Peyer's patch (tissue), 4 donors: ENCODE results near the gene GNPTG. TPM values are rescaled to one million over a fixed set of nuclear protein-coding genes. Genes with fewer than 3 reads are reported as not detected.

ENCODE experiments used
- DNase-seq, 3 donors: peaks; one replicate each; pipeline ENCODE4 v3.0.0-alpha.2; 2017 to 2019
- H3K27ac ChIP-seq, 4 donors: fragments of 200-600 bp; sonication (generic); one replicate each; pipeline ENCODE4 v1.5.1; 2016 to 2019
- H3K27me3 ChIP-seq, 2 donors: fragments of 200-600 bp; sonication (generic); one replicate each; pipeline ENCODE4 v1.5.1; 2019
- H3K36me3 ChIP-seq, 3 donors: fragments of 200-600 bp; sonication (generic); one replicate each; pipeline ENCODE4 v1.5.1; 2016 to 2019
- H3K4me1 ChIP-seq, 4 donors: fragments of 200-600 bp; sonication (generic); one replicate each; pipeline ENCODE4 v1.5.1; 2016 to 2019
- H3K4me3 ChIP-seq, 4 donors: fragments of 200-600 bp; sonication (generic); 1 replicate in 3 of 4; 2 replicates in 1 of 4; pipeline ENCODE4 v1.5.1; 2016 to 2019; ENCODE audit warnings: mild to moderate bottlenecking in 1 of 4
- H3K9me3 ChIP-seq, 4 donors: fragments of 200-600 bp; sonication (generic); one replicate each; pipeline ENCODE4 v1.5.1; 2016 to 2019; ENCODE audit warnings: mild to moderate bottlenecking in 1 of 4
- CTCF ChIP-seq, 6 experiments: fragments of 450-650 bp in 4 of 6; fragments of 200-600 bp in 2 of 6; sonication (generic) in 1 of 6; IDR thresholded peaks; one replicate each; pipeline ENCODE4 v1.5.1; 2017 to 2019; ENCODE audit warnings: antibody characterized with exemption in 6 of 6, mild to moderate bottlenecking in 3 of 6, moderate library complexity in 1 of 6
- POLR2A ChIP-seq, 2 donors: fragments of 450-650 bp; IDR thresholded peaks; one replicate each; pipeline ENCODE4 v1.5.1; 2017; ENCODE audit warnings: antibody characterized with exemption in 2 of 2, mild to moderate bottlenecking in 2 of 2, moderate library complexity in 2 of 2
- total RNA-seq, 4 donors: library from RNA; depleted of rRNA; stranded (reverse); fragments of >200 nt; gene quantifications; one replicate each; pipeline ENCODE4 v1.1.0, GENCODE V29; 2016

GNPTG gene
- total RNA-seq, 4 donors from 2014 or later: 51.1 to 83.3 (median 65.0) TPM

GRCh38 chr16:1348441-1348840, 3.3 kb upstream of the GNPTG start:
- TF ChIP-seq POLR2A (IDR thresholded peaks at IDR 0.05) (no peak), CTCF (IDR thresholded peaks at IDR 0.05) (no peak)
- H3K27ac ChIP-seq: no peak overlapping the region
- H3K4me3 ChIP-seq: no peak overlapping the region
- peaks cover 0 to 34% (median 0%) of the 10 kb centered on the region in 3 donors for H3K36me3 ChIP-seq
- no peaks in the 10 kb centered on the region for H3K9me3 ChIP-seq
- no peaks in the 10 kb centered on the region for H3K27me3 ChIP-seq
- peaks cover 0 to 34% (median 19%) of the 10 kb centered on the region in 4 donors for H3K4me1 ChIP-seq
- DNase-seq: no peak

GRCh38 chr16:1348926-1349325, 2.8 kb upstream of the GNPTG start:
- no peak overlapping the region for H3K27ac ChIP-seq
- peaks cover 0 to 34% (median 0%) of the 10 kb centered on the region in 3 donors for H3K36me3 ChIP-seq
- TF ChIP-seq CTCF (IDR thresholded peaks at IDR 0.05) (no peak), POLR2A (IDR thresholded peaks at IDR 0.05) (no peak)
- H3K9me3 ChIP-seq: no peaks in the 10 kb centered on the region
- H3K4me3 ChIP-seq: no peak overlapping the region
- H3K4me1 ChIP-seq: peaks cover 0 to 29% (median 17%) of the 10 kb centered on the region in 4 donors
- DNase-seq: no peak
- no peaks in the 10 kb centered on the region for H3K27me3 ChIP-seq

- no peak for DNase-seq
- Histone ChIP-seq H3K36me3 (peaks cover 0 to 34% (median 0%) of the 10 kb centered on the region in 3 donors), H3K27me3 (no peaks in the 10 kb centered on the region), H3K27ac (no peak overlapping the region), H3K4me3 (no peak overlapping the region), H3K9me3 (no peaks in the 10 kb centered on the region), H3K4me1 (peaks cover 0 to 27% (median 15%) of the 10 kb centered on the region in 4 donors)
- TF ChIP-seq POLR2A (IDR thresholded peaks at IDR 0.05) (no peak), CTCF (IDR thresholded peaks at IDR 0.05) (no peak)
These were observed 2.4 kb upstream of the GNPTG start for GRCh38 chr16:1349351-1349750.

- H3K9me3 ChIP-seq: no peaks in the 10 kb centered on the region
These were observed 1.8 kb upstream of the GNPTG start for GRCh38 chr16:1349951-1350350.

GRCh38 chr16:1350691-1351090, 1.0 kb upstream of the GNPTG start:
- Histone ChIP-seq H3K27ac (peak overlapping the region in 2 of 4 donors; percentile 79 to 80), H3K27me3 (no peaks in the 10 kb centered on the region), H3K4me3 (peak overlapping the region; percentile 94 to 98 (median 94))

More at GRCh38 chr16:1349951-1350350, 1.8 kb upstream of the GNPTG start:
- no peak overlapping the region for H3K27ac ChIP-seq
- no peaks in the 10 kb centered on the region for H3K27me3 ChIP-seq
- TF ChIP-seq CTCF (IDR thresholded peaks at IDR 0.05) (no peak), POLR2A (IDR thresholded peaks at IDR 0.05) (no peak)
- no peak overlapping the region for H3K4me3 ChIP-seq
- H3K4me1 ChIP-seq: peaks cover 0 to 27% (median 15%) of the 10 kb centered on the region in 4 donors
- peaks cover 0 to 34% (median 0%) of the 10 kb centered on the region in 3 donors for H3K36me3 ChIP-seq
- DNase-seq: no peak

More at GRCh38 chr16:1350691-1351090, 1.0 kb upstream of the GNPTG start:
- Histone ChIP-seq H3K36me3 (peaks cover 0 to 34% (median 0%) of the 10 kb centered on the region in 3 donors), H3K4me1 (peaks cover 0 to 27% (median 15%) of the 10 kb centered on the region in 4 donors), H3K9me3 (no peaks in the 10 kb centered on the region)
- no peak for DNase-seq
- TF ChIP-seq CTCF (IDR thresholded peaks at IDR 0.05): no peak
- TF ChIP-seq POLR2A (IDR thresholded peaks at IDR 0.05): no peak
